Breast epithelium (tissue), 4 donors: ENCODE measurements around the gene ZNF723. TPM values are rescaled to one million over a fixed set of nuclear protein-coding genes. Genes with fewer than 3 reads are reported as not detected.

Experiments
- DNase-seq, 2 donors: peaks; one replicate each; pipeline ENCODE4 v3.0.0-alpha.2; 2019; ENCODE audit warnings: low spot score in 2 of 2
- H3K27ac ChIP-seq, 2 donors: fragments of 200-600 bp; sonication (generic) in 1 of 2; one replicate each; pipeline ENCODE4 v1.5.1; 2016 to 2019; ENCODE audit warnings: mild to moderate bottlenecking in 1 of 2
- H3K27me3 ChIP-seq, 2 donors: fragments of 200-600 bp; sonication (generic) in 1 of 2; one replicate each; pipeline versions ENCODE4 v1.5.1 to v1.6.0; 2017 to 2019; ENCODE audit warnings: control low read depth in 1 of 2, mild to moderate bottlenecking in 1 of 2
- H3K36me3 ChIP-seq: fragments of 200-600 bp; one replicate; pipeline ENCODE4 v1.5.1; 2019
- H3K4me1 ChIP-seq, 2 donors: fragments of 200-600 bp; sonication (generic); one replicate each; pipeline ENCODE4 v1.5.1; 2016 to 2019; ENCODE audit warnings: control low read depth in 1 of 2
- H3K4me3 ChIP-seq, 3 donors: fragments of 200-600 bp; sonication (generic); 1 replicate in 2 of 3; 2 replicates in 1 of 3; pipeline ENCODE4 v1.5.1; 2016 to 2019; ENCODE audit warnings: mild to moderate bottlenecking in 3 of 3, moderate library complexity in 2 of 3
- H3K9me3 ChIP-seq, 2 donors: fragments of 200-600 bp; sonication (generic) in 1 of 2; one replicate each; pipeline ENCODE4 v1.5.1; 2016 to 2019; ENCODE audit warnings: control low read depth in 1 of 2
- CTCF ChIP-seq, 3 donors: fragments of 450-650 bp; IDR thresholded peaks; one replicate each; pipeline ENCODE4 v1.5.1; 2016 to 2017; ENCODE audit warnings: antibody characterized with exemption in 3 of 3, mild to moderate bottlenecking in 3 of 3, moderate library complexity in 3 of 3
- POLR2A ChIP-seq: fragments of 450-650 bp; IDR thresholded peaks from one replicate; pipeline ENCODE4 v1.6.1; 2016; ENCODE audit warnings: antibody characterized with exemption, mild to moderate bottlenecking, moderate library complexity
- POLR2AphosphoS5 ChIP-seq, 3 donors: sonication (generic); formaldehyde crosslinking; IDR thresholded peaks; one replicate each; pipeline ENCODE4 v1.6.1; 2017; ENCODE audit warnings: antibody characterized with exemption in 3 of 3
- intact Hi-C: fragments of 100-400 bp; cut with DNase I; formaldehyde crosslinking; loops from one replicate; pipeline ENCODE4 v1.15.1; 2023; ENCODE audit warnings: low total_unique reads
- total RNA-seq, 3 donors: library from RNA; depleted of rRNA; stranded (reverse); fragments of >200 nt; gene quantifications; one replicate each; pipeline ENCODE4 v1.1.0, GENCODE V29; 2016

The ZNF723 gene
- total RNA-seq, 3 donors from 2014 or later: not detected

DNA sequence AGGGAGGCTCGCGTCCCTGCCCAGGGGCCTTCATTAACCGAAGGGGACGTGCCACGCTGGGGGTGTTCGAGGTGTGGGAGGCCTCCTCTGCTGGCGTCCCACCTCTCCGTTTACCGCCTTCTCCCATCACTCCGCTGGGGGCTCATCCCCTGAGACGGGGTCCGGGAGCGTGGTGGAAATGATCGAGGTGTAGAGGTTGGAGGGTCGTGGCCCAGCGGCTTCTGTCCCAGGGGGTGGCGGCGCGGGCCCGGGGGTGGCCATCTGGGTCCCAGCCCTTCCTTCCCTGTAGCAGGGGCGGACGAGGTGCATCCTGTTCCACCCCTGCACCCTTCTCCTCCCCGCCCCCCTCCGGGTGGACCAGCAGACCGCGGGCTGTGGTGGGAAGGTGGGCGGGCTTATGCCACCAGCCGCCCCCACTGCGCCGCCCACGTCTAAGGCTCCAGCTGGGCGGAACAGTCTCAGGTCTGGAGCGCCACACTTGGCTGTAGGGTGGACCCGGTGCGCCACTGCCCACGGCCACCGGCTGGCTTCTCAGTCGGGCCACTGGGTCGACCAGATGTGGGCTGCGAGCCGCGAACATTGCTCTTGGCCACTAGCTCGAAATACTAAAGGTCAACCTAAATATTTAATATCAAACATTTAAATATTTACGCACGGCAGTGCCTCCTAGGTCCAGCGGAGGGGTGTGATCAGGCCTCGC lies 69.5 kb downstream of the ZNF723 start:
- TF ChIP-seq CTCF (IDR thresholded peaks at IDR 0.05) (no peak), POLR2AphosphoS5 (IDR thresholded peaks at IDR 0.05) (no peak), POLR2A (no peak)
- intact Hi-C loops: no loop called here

More for the DNA sequence above, 69.5 kb downstream of the ZNF723 start:
- Histone ChIP-seq H3K27me3 (no peaks in the 10 kb centered on the region), H3K9me3 (peaks cover 25 to 50% of the 10 kb centered on the region in 2 donors), H3K27ac (no peak overlapping the region), H3K4me3 (no peak overlapping the region), H3K36me3 (no peaks in the 10 kb centered on the region), H3K4me1 (no peaks in the 10 kb centered on the region)
- DNase-seq: no peak

Other genes starting within 250 kb of the ZNF723 start
- gene ZNF492, start 198.0 kb upstream of the ZNF723 start, total RNA-seq: 1 to 10 TPM in 1 of 3 donors, under 1 TPM in 2; 0.32 to 1.2 (median 0.98) TPM
- gene ZNF99, start 48.1 kb upstream of the ZNF723 start, total RNA-seq: 1 to 10 TPM in 1 of 3 donors, under 1 TPM in 2; 0.16 to 1.6 (median 0.33) TPM
- gene ZNF728, start 170.9 kb downstream of the ZNF723 start, total RNA-seq: 1 to 10 TPM; 2.1 to 5.4 (median 2.6) TPM